Naive B cell (primary cell): Measurements from ENCODE around the gene FBXO34. TPM values are rescaled to one million over a fixed set of nuclear protein-coding genes. Genes with fewer than 3 reads are reported as not detected.

Experiments
- ATAC-seq, 2 donors: fragments of 150-1000 bp; cut with Tn5 transposase; 2 replicates each; pipeline ENCODE4 v1.10.0; 2021; ENCODE audit warnings: low read depth in 2 of 2, mild to moderate bottlenecking in 2 of 2, moderate library complexity in 2 of 2
- DNase-seq: peaks from one replicate; pipeline ENCODE4 v3.0.0; 2022
- H3K27ac Mint-ChIP-seq, 6 donors: one replicate each; pipeline ENCODE4 v1.8.0; 2020 to 2022; ENCODE audit warnings: mild to moderate bottlenecking in 6 of 6, mixed read lengths in 6 of 6, moderate library complexity in 5 of 6, inconsistent platforms in 2 of 6
- H3K27me3 Mint-ChIP-seq, 3 donors: one replicate each; pipeline ENCODE4 v1.8.0; 2021 to 2022; ENCODE audit warnings: mixed read lengths in 3 of 3, mild to moderate bottlenecking in 1 of 3
- H3K36me3 Mint-ChIP-seq, 2 donors: one replicate each; pipeline ENCODE4 v1.8.0; 2020 to 2022; ENCODE audit warnings: mixed read lengths in 2 of 2, inconsistent platforms in 1 of 2, mild to moderate bottlenecking in 1 of 2
- H3K4me1 Mint-ChIP-seq, 3 donors: one replicate each; pipeline ENCODE4 v1.8.0; 2020 to 2022; ENCODE audit warnings: mixed read lengths in 3 of 3, inconsistent platforms in 1 of 3, mild to moderate bottlenecking in 1 of 3, moderate library complexity in 1 of 3
- H3K4me3 Mint-ChIP-seq, 8 donors: one replicate each; pipeline ENCODE4 v1.8.0; 2020 to 2022; ENCODE audit warnings: mild to moderate bottlenecking in 8 of 8, mixed read lengths in 8 of 8, moderate library complexity in 8 of 8, inconsistent platforms in 2 of 8
- H3K9me3 Mint-ChIP-seq, 7 donors: one replicate each; pipeline ENCODE4 v1.8.0; 2020 to 2022; ENCODE audit warnings: mixed read lengths in 7 of 7, mild to moderate bottlenecking in 5 of 7, inconsistent platforms in 2 of 7, moderate library complexity in 1 of 7
- polyA plus RNA-seq, 6 donors: library from polyadenylated mRNA; unstranded; fragments of 300-500 nt; fragmentation: Illumina TruSeq; gene quantifications; one replicate each; pipeline ENCODE4 v1.2.3, GENCODE V29; 2021; ENCODE audit warnings: low read depth in 6 of 6

The FBXO34 gene
- polyA plus RNA-seq: 10 to 100 TPM; 22.9 to 35.2 (median 26.9) TPM

- ATAC-seq: peak; percentile 84
- no peaks in the 10 kb centered on the region for H3K36me3 Mint-ChIP-seq
- no peaks in the 10 kb centered on the region for H3K27me3 Mint-ChIP-seq
- peak within 1 kb of the TSS; percentile 94 to 99 (median 97) for H3K27ac Mint-ChIP-seq
- H3K4me3 Mint-ChIP-seq: peak within 1 kb of the TSS; percentile 84 to 96 (median 92)
- H3K4me1 Mint-ChIP-seq: peaks cover 25 to 33% (median 26%) of the 10 kb centered on the region in 3 donors
- peak; percentile 100 for DNase-seq
- no peaks in the 10 kb centered on the region for H3K9me3 Mint-ChIP-seq
Observed at GRCh38 chr14:55270832-55271571, at the start of gene FBXO34. FBXO34 (plus strand) TSS chr14:55271421; CDS start chr14:55350391, 78,970 bp downstream.

- no peak for DNase-seq
Observed at GRCh38 chr14:55221968-55222367, 49.3 kb upstream of the FBXO34 start.

GRCh38 chr14:55223364-55223763 lies 47.9 kb upstream of the FBXO34 start:
- Mint-ChIP-seq H3K4me1 (no peaks in the 10 kb centered on the region), H3K36me3 (peaks cover 9 to 20% of the 10 kb centered on the region in 2 donors), H3K27ac (no peak overlapping the region), H3K27me3 (peaks cover 3 to 8% (median 6%) of the 10 kb centered on the region in 3 donors), H3K9me3 (peaks cover 0 to 29% (median 21%) of the 10 kb centered on the region in 7 donors), H3K4me3 (no peak overlapping the region)
- ATAC-seq (no peak), DNase-seq (no peak)

More at GRCh38 chr14:55221968-55222367, 49.3 kb upstream of the FBXO34 start:
- H3K4me3 Mint-ChIP-seq: no peak overlapping the region
- H3K36me3 Mint-ChIP-seq: peaks cover 9 to 16% of the 10 kb centered on the region in 2 donors
- H3K27me3 Mint-ChIP-seq: peaks cover 3 to 6% (median 3%) of the 10 kb centered on the region in 3 donors
- H3K4me1 Mint-ChIP-seq: no peaks in the 10 kb centered on the region
- no peak for ATAC-seq
- no peak overlapping the region for H3K27ac Mint-ChIP-seq
- H3K9me3 Mint-ChIP-seq: peaks cover 0 to 15% (median 11%) of the 10 kb centered on the region in 7 donors

GRCh38 chr14:55228261-55228660 lies 43.0 kb upstream of the FBXO34 start:
- DNase-seq (no peak), ATAC-seq (no peak)
- peaks cover 9 to 20% of the 10 kb centered on the region in 2 donors for H3K36me3 Mint-ChIP-seq
- no peak overlapping the region for H3K27ac Mint-ChIP-seq
- H3K4me1 Mint-ChIP-seq: no peaks in the 10 kb centered on the region
- H3K9me3 Mint-ChIP-seq: peaks cover 0 to 31% (median 21%) of the 10 kb centered on the region in 7 donors
- H3K4me3 Mint-ChIP-seq: no peak overlapping the region
- H3K27me3 Mint-ChIP-seq: peaks cover 0 to 17% (median 9%) of the 10 kb centered on the region in 3 donors

- Mint-ChIP-seq H3K27me3 (peaks cover 0 to 9% (median 9%) of the 10 kb centered on the region in 3 donors), H3K9me3 (peaks cover 0 to 6% (median 1%) of the 10 kb centered on the region in 7 donors), H3K27ac (no peak overlapping the region), H3K4me1 (peaks cover 0 to 11% (median 6%) of the 10 kb centered on the region in 3 donors), H3K4me3 (no peak overlapping the region), H3K36me3 (no peaks in the 10 kb centered on the region)
- DNase-seq (no peak), ATAC-seq (no peak)
Observed at GRCh38 chr14:55233591-55233990, 37.6 kb upstream of the FBXO34 start.

- peaks cover 0 to 6% (median 1%) of the 10 kb centered on the region in 7 donors for H3K9me3 Mint-ChIP-seq
- peaks cover 8 to 15% (median 10%) of the 10 kb centered on the region in 3 donors for H3K27me3 Mint-ChIP-seq
- ATAC-seq (peak; percentile 34 to 64), DNase-seq (peak; percentile 26)
- H3K4me3 Mint-ChIP-seq: no peak overlapping the region
- no peaks in the 10 kb centered on the region for H3K36me3 Mint-ChIP-seq
- H3K27ac Mint-ChIP-seq: peak overlapping the region in 1 of 6 donors; percentile 52
- peaks cover 0 to 11% (median 6%) of the 10 kb centered on the region in 3 donors for H3K4me1 Mint-ChIP-seq
Observed at GRCh38 chr14:55238019-55238680, 33.1 kb upstream of the FBXO34 start.

- Mint-ChIP-seq H3K9me3 (peaks cover 0 to 6% (median 1%) of the 10 kb centered on the region in 7 donors), H3K27me3 (peaks cover 8 to 15% (median 10%) of the 10 kb centered on the region in 3 donors), H3K4me3 (no peak overlapping the region), H3K36me3 (no peaks in the 10 kb centered on the region), H3K27ac (no peak overlapping the region), H3K4me1 (peaks cover 0 to 11% (median 6%) of the 10 kb centered on the region in 3 donors)
- DNase-seq (no peak), ATAC-seq (no peak)
Observed at GRCh38 chr14:55239320-55239719, 31.9 kb upstream of the FBXO34 start.

GRCh38 chr14:55240526-55241178 lies 30.6 kb upstream of the FBXO34 start:
- Mint-ChIP-seq H3K27ac (no peak overlapping the region), H3K27me3 (peaks cover 8 to 18% (median 14%) of the 10 kb centered on the region in 3 donors), H3K9me3 (no peaks in the 10 kb centered on the region), H3K36me3 (no peaks in the 10 kb centered on the region), H3K4me1 (peaks cover 0 to 4% (median 0%) of the 10 kb centered on the region in 3 donors), H3K4me3 (no peak overlapping the region)
- ATAC-seq (no peak), DNase-seq (no peak)

- Mint-ChIP-seq H3K36me3 (no peaks in the 10 kb centered on the region), H3K27ac (no peak overlapping the region), H3K4me1 (no peaks in the 10 kb centered on the region), H3K4me3 (no peak overlapping the region), H3K27me3 (peaks cover 9 to 18% (median 14%) of the 10 kb centered on the region in 3 donors), H3K9me3 (no peaks in the 10 kb centered on the region)
- no peak for DNase-seq
- ATAC-seq: no peak
Observed at GRCh38 chr14:55241673-55242072, 29.5 kb upstream of the FBXO34 start.

GRCh38 chr14:55243386-55243785 lies 27.8 kb upstream of the FBXO34 start:
- H3K27ac Mint-ChIP-seq: no peak overlapping the region
- no peaks in the 10 kb centered on the region for H3K36me3 Mint-ChIP-seq
- no peak for ATAC-seq
- no peaks in the 10 kb centered on the region for H3K9me3 Mint-ChIP-seq
- no peaks in the 10 kb centered on the region for H3K4me1 Mint-ChIP-seq
- H3K27me3 Mint-ChIP-seq: peaks cover 19 to 28% (median 21%) of the 10 kb centered on the region in 3 donors
- DNase-seq: no peak
- H3K4me3 Mint-ChIP-seq: peak overlapping the region in 1 of 8 donors; percentile 39

- Mint-ChIP-seq H3K36me3 (no peaks in the 10 kb centered on the region), H3K4me1 (no peaks in the 10 kb centered on the region), H3K27me3 (peaks cover 23 to 32% (median 23%) of the 10 kb centered on the region in 3 donors), H3K9me3 (no peaks in the 10 kb centered on the region), H3K4me3 (no peak overlapping the region), H3K27ac (no peak overlapping the region)
- DNase-seq: no peak
- no peak for ATAC-seq
Observed at GRCh38 chr14:55243813-55244212, 27.4 kb upstream of the FBXO34 start.

- no peaks in the 10 kb centered on the region for H3K9me3 Mint-ChIP-seq
- no peak overlapping the region for H3K4me3 Mint-ChIP-seq
- H3K36me3 Mint-ChIP-seq: no peaks in the 10 kb centered on the region
- H3K4me1 Mint-ChIP-seq: no peaks in the 10 kb centered on the region
- ATAC-seq (peak in 1 of 2 donors; percentile 44), DNase-seq (peak; percentile 18)
- H3K27ac Mint-ChIP-seq: no peak overlapping the region
- peaks cover 37 to 43% (median 40%) of the 10 kb centered on the region in 3 donors for H3K27me3 Mint-ChIP-seq
Observed at GRCh38 chr14:55245657-55246268, 25.5 kb upstream of the FBXO34 start.

- H3K27ac Mint-ChIP-seq: no peak overlapping the region
- no peaks in the 10 kb centered on the region for H3K4me1 Mint-ChIP-seq
- H3K9me3 Mint-ChIP-seq: no peaks in the 10 kb centered on the region
- no peak for ATAC-seq
- H3K27me3 Mint-ChIP-seq: peaks cover 31 to 42% (median 37%) of the 10 kb centered on the region in 3 donors
- H3K36me3 Mint-ChIP-seq: no peaks in the 10 kb centered on the region
- H3K4me3 Mint-ChIP-seq: no peak overlapping the region
- no peak for DNase-seq
Observed at GRCh38 chr14:55248411-55248810, 22.8 kb upstream of the FBXO34 start.
